ENCODE results near the gene PANK2. TPM values are rescaled to one million over a fixed set of nuclear protein-coding genes. Genes with fewer than 3 reads are reported as not detected.

PANK2 gene
- total RNA-seq, 4 donors from 2014 or later: 22.9 to 48.7 (median 38.2) TPM

DNA sequence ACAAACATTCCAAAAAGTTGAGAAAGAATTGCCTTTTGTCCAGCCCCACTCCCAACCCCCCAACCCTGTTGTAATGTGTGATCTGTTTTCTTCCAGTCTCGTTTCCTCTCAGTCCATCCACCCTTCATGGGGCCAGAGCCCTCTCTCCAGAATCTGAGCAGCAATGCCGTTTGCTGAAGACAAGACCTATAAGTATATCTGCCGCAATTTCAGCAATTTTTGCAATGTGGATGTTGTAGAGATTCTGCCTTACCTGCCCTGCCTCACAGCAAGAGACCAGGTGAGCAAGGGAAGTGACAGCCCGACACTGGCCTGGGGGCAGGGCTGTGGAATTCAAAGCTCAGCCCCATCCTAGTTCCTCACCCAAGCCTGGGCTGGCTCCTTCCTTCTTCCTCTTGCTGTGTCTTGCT is 34.7 kb upstream of the PANK2 start:
- in situ Hi-C loops (cut with MboI; ENCODE audit: low pct_ligation_motif_present in 1 of 4, low pct_unique_long_range_greater_than_20kb in 1 of 4, low sequenced_read_pairs in 3 of 4): no loop called here
- no peak overlapping the region for H3K4me3 ChIP-seq
- DNase-seq: no peak

GRCh38 chr20:3857405-3857804 is 31.8 kb upstream of the PANK2 start:
- no peak for TF ChIP-seq POLR2AphosphoS5 (IDR thresholded peaks at IDR 0.05)
- TF ChIP-seq CTCF (IDR thresholded peaks at IDR 0.05): no peak
- no peak for TF ChIP-seq EP300 (IDR thresholded peaks at IDR 0.05; ENCODE audit: low read depth)
- no peak for TF ChIP-seq POLR2A (IDR thresholded peaks at IDR 0.05)
- intact Hi-C loops (cut with DNase I; ENCODE audit: low total_unique reads) (no loop called here), in situ Hi-C loops (cut with MboI; ENCODE audit: low pct_ligation_motif_present in 1 of 4, low pct_unique_long_range_greater_than_20kb in 1 of 4, low sequenced_read_pairs in 3 of 4) (no loop called here)
- WGBS, 2 donors (ENCODE audit: low coverage in 1 of 2): 48 to 60% methylated on average over 1 to 14 of the region's 14 CpGs
- H3K27ac ChIP-seq: no peak overlapping the region
- H3K4me1 ChIP-seq: peaks cover 0 to 11% (median 5%) of the 10 kb centered on the region in 4 donors
- DNase-seq: peak; percentile 32
- no peaks in the 10 kb centered on the region for H3K27me3 ChIP-seq
- H3K36me3 ChIP-seq: peaks cover 0 to 69% (median 29%) of the 10 kb centered on the region in 4 donors
- H3K9me3 ChIP-seq: no peaks in the 10 kb centered on the region
- H3K4me3 ChIP-seq: no peak overlapping the region

More for the DNA sequence above, 34.7 kb upstream of the PANK2 start:
- Histone ChIP-seq H3K9me3 (no peaks in the 10 kb centered on the region), H3K27ac (no peak overlapping the region), H3K4me1 (peaks cover 0 to 13% (median 5%) of the 10 kb centered on the region in 4 donors), H3K36me3 (peaks cover 0 to 40% (median 13%) of the 10 kb centered on the region in 4 donors), H3K27me3 (no peaks in the 10 kb centered on the region)
- TF ChIP-seq POLR2A (IDR thresholded peaks at IDR 0.05): no peak
- TF ChIP-seq CTCF (IDR thresholded peaks at IDR 0.05): no peak
- no peak for TF ChIP-seq EP300 (IDR thresholded peaks at IDR 0.05; ENCODE audit: low read depth)
- TF ChIP-seq POLR2AphosphoS5 (IDR thresholded peaks at IDR 0.05): no peak
- intact Hi-C loops (cut with DNase I; ENCODE audit: low total_unique reads): no loop called here
- WGBS, 2 donors (ENCODE audit: low coverage in 1 of 2): 61 to 76% methylated on average over 2 to 4 of the region's 4 CpGs

- intact Hi-C loops (cut with DNase I; ENCODE audit: low total_unique reads) (no loop called here), in situ Hi-C loops (cut with MboI; ENCODE audit: low pct_ligation_motif_present in 1 of 4, low pct_unique_long_range_greater_than_20kb in 1 of 4, low sequenced_read_pairs in 3 of 4) (no loop called here)
- DNase-seq: no peak
- 86 to 93% methylated on average over 6 of the region's 6 CpGs for WGBS, 2 donors (ENCODE audit: low coverage in 1 of 2)
- Histone ChIP-seq H3K9me3 (no peaks in the 10 kb centered on the region), H3K27ac (no peak overlapping the region), H3K4me1 (peaks cover 0 to 9% (median 4%) of the 10 kb centered on the region in 4 donors), H3K4me3 (no peak overlapping the region), H3K36me3 (peaks cover 0 to 82% (median 38%) of the 10 kb centered on the region in 4 donors), H3K27me3 (no peaks in the 10 kb centered on the region)
- TF ChIP-seq POLR2A (IDR thresholded peaks at IDR 0.05) (no peak), CTCF (IDR thresholded peaks at IDR 0.05) (no peak), EP300 (IDR thresholded peaks at IDR 0.05; ENCODE audit: low read depth) (no peak), POLR2AphosphoS5 (IDR thresholded peaks at IDR 0.05) (no peak)
Measured at GRCh38 chr20:3858689-3859088, 30.5 kb upstream of the PANK2 start.

- Histone ChIP-seq H3K27ac (no peak overlapping the region), H3K9me3 (no peaks in the 10 kb centered on the region), H3K4me3 (no peak overlapping the region), H3K36me3 (peaks cover 0 to 95% (median 52%) of the 10 kb centered on the region in 4 donors), H3K4me1 (peaks cover 0 to 5% (median 0%) of the 10 kb centered on the region in 4 donors), H3K27me3 (no peaks in the 10 kb centered on the region)
- TF ChIP-seq POLR2AphosphoS5 (IDR thresholded peaks at IDR 0.05) (no peak), EP300 (IDR thresholded peaks at IDR 0.05; ENCODE audit: low read depth) (no peak), CTCF (IDR thresholded peaks at IDR 0.05) (no peak), POLR2A (IDR thresholded peaks at IDR 0.05) (no peak)
- in situ Hi-C loops (cut with MboI; ENCODE audit: low pct_ligation_motif_present in 1 of 4, low pct_unique_long_range_greater_than_20kb in 1 of 4, low sequenced_read_pairs in 3 of 4) (no loop called here), intact Hi-C loops (cut with DNase I; ENCODE audit: low total_unique reads) (no loop called here)
- DNase-seq: no peak
- WGBS, 2 donors (ENCODE audit: low coverage in 1 of 2): 92% methylated on average over 7 of the region's 7 CpGs; no CpG with 5 or more reads in 1 of the 2 donors
Measured at GRCh38 chr20:3861191-3861590, 28.0 kb upstream of the PANK2 start.

Measured in transverse colon (tissue), 4 donors.